ENCODE results near the gene DLK2.

DLK2 gene

GRCh38 chr6:43481075-43481474, 25.7 kb upstream of the DLK2 start:
- WGBS, 2 experiments (ENCODE audit: insufficient coverage in 2 of 2), result no CpG with 5 or more reads among the region's 2 CpGs
- no peaks in the 10 kb centered on the region for H3K9me3 ChIP-seq (ENCODE audit: control insufficient read depth, low read length)
- H3K4me3 ChIP-seq (ENCODE audit: extremely low read depth, insufficient read depth, low read length, poor library complexity, severe bottlenecking), result no peak overlapping the region
- H3K4me1 ChIP-seq (ENCODE audit: control insufficient read depth, insufficient read depth, low read length, poor library complexity, severe bottlenecking), result peaks cover 12% of the 10 kb centered on the region
- peaks cover 16% of the 10 kb centered on the region for H3K36me3 ChIP-seq (ENCODE audit: control insufficient read depth, insufficient read depth, low read length)
- H3K27ac ChIP-seq (ENCODE audit: low read depth, low read length, severe bottlenecking), result no peak overlapping the region

- H3K9me3 ChIP-seq (ENCODE audit: control insufficient read depth, low read length), result no peaks in the 10 kb centered on the region
- WGBS, 2 experiments (ENCODE audit: insufficient coverage in 2 of 2), result 66 to 71% methylated on average over 2 of the region's 3 CpGs
- peaks cover 8% of the 10 kb centered on the region for H3K36me3 ChIP-seq (ENCODE audit: control insufficient read depth, insufficient read depth, low read length)
- peak overlapping the region; percentile 76 for H3K27ac ChIP-seq (ENCODE audit: low read depth, low read length, severe bottlenecking)
- peak overlapping the region; percentile 62 for H3K4me3 ChIP-seq (ENCODE audit: extremely low read depth, insufficient read depth, low read length, poor library complexity, severe bottlenecking)
- H3K4me1 ChIP-seq (ENCODE audit: control insufficient read depth, insufficient read depth, low read length, poor library complexity, severe bottlenecking), result peaks cover 12% of the 10 kb centered on the region
Observed at GRCh38 chr6:43478008-43478372, 22.6 kb upstream of the DLK2 start.

- 6 to 7% methylated on average over 19 to 21 of the region's 34 CpGs for WGBS, 2 experiments (ENCODE audit: insufficient coverage in 2 of 2)
- peaks cover 8% of the 10 kb centered on the region for H3K36me3 ChIP-seq (ENCODE audit: control insufficient read depth, insufficient read depth, low read length)
- H3K4me1 ChIP-seq (ENCODE audit: control insufficient read depth, insufficient read depth, low read length, poor library complexity, severe bottlenecking), result peaks cover 12% of the 10 kb centered on the region
- H3K9me3 ChIP-seq (ENCODE audit: control insufficient read depth, low read length), result no peaks in the 10 kb centered on the region
- H3K27ac ChIP-seq (ENCODE audit: low read depth, low read length, severe bottlenecking), result peak within 1 kb of the TSS; percentile 76
- peak within 1 kb of the TSS; percentile 62 for H3K4me3 ChIP-seq (ENCODE audit: extremely low read depth, insufficient read depth, low read length, poor library complexity, severe bottlenecking)
Observed at GRCh38 chr6:43477235-43478007, 22.1 kb upstream of the DLK2 start, which contains the start of gene TJAP1. TSS of gene TJAP1 (plus strand) at chr6:43477570. CDS start at chr6:43499002, 21,432 bp downstream.

GRCh38 chr6:43476746-43477145, 21.4 kb upstream of the DLK2 start:
- H3K4me3 ChIP-seq (ENCODE audit: extremely low read depth, insufficient read depth, low read length, poor library complexity, severe bottlenecking), result no peak overlapping the region
- H3K4me1 ChIP-seq (ENCODE audit: control insufficient read depth, insufficient read depth, low read length, poor library complexity, severe bottlenecking), result peaks cover 12% of the 10 kb centered on the region
- H3K9me3 ChIP-seq (ENCODE audit: control insufficient read depth, low read length), result no peaks in the 10 kb centered on the region
- no peak overlapping the region for H3K27ac ChIP-seq (ENCODE audit: low read depth, low read length, severe bottlenecking)
- 72 to 79% methylated on average over 2 of the region's 2 CpGs for WGBS, 2 experiments (ENCODE audit: insufficient coverage in 2 of 2)
- peaks cover 8% of the 10 kb centered on the region for H3K36me3 ChIP-seq (ENCODE audit: control insufficient read depth, insufficient read depth, low read length)

GRCh38 chr6:43475516-43475915, 20.2 kb upstream of the DLK2 start:
- H3K4me1 ChIP-seq (ENCODE audit: control insufficient read depth, insufficient read depth, low read length, poor library complexity, severe bottlenecking), result peaks cover 7% of the 10 kb centered on the region
- 83 to 90% methylated on average over 2 to 5 of the region's 6 CpGs for WGBS, 2 experiments (ENCODE audit: insufficient coverage in 2 of 2)
- H3K4me3 ChIP-seq (ENCODE audit: extremely low read depth, insufficient read depth, low read length, poor library complexity, severe bottlenecking), result no peak overlapping the region
- H3K36me3 ChIP-seq (ENCODE audit: control insufficient read depth, insufficient read depth, low read length), result peaks cover 8% of the 10 kb centered on the region
- H3K9me3 ChIP-seq (ENCODE audit: control insufficient read depth, low read length), result no peaks in the 10 kb centered on the region
- H3K27ac ChIP-seq (ENCODE audit: low read depth, low read length, severe bottlenecking), result no peak overlapping the region

GRCh38 chr6:43472515-43472914, 17.2 kb upstream of the DLK2 start:
- H3K27ac ChIP-seq (ENCODE audit: low read depth, low read length, severe bottlenecking), result no peak overlapping the region
- WGBS, 2 experiments (ENCODE audit: insufficient coverage in 2 of 2), result 94 to 95% methylated on average over 3 to 4 of the region's 4 CpGs
- no peak overlapping the region for H3K4me3 ChIP-seq (ENCODE audit: extremely low read depth, insufficient read depth, low read length, poor library complexity, severe bottlenecking)
- H3K9me3 ChIP-seq (ENCODE audit: control insufficient read depth, low read length), result no peaks in the 10 kb centered on the region
- no peaks in the 10 kb centered on the region for H3K36me3 ChIP-seq (ENCODE audit: control insufficient read depth, insufficient read depth, low read length)
- H3K4me1 ChIP-seq (ENCODE audit: control insufficient read depth, insufficient read depth, low read length, poor library complexity, severe bottlenecking), result no peaks in the 10 kb centered on the region

GRCh38 chr6:43471399-43471798, 16.1 kb upstream of the DLK2 start:
- H3K27ac ChIP-seq (ENCODE audit: low read depth, low read length, severe bottlenecking), result no peak overlapping the region
- H3K36me3 ChIP-seq (ENCODE audit: control insufficient read depth, insufficient read depth, low read length), result no peaks in the 10 kb centered on the region
- 85 to 86% methylated on average over 1 of the region's 1 CpG for WGBS, 2 experiments (ENCODE audit: insufficient coverage in 2 of 2)
- H3K4me1 ChIP-seq (ENCODE audit: control insufficient read depth, insufficient read depth, low read length, poor library complexity, severe bottlenecking), result no peaks in the 10 kb centered on the region
- H3K9me3 ChIP-seq (ENCODE audit: control insufficient read depth, low read length), result no peaks in the 10 kb centered on the region
- no peak overlapping the region for H3K4me3 ChIP-seq (ENCODE audit: extremely low read depth, insufficient read depth, low read length, poor library complexity, severe bottlenecking)

GRCh38 chr6:43469947-43470346, 14.6 kb upstream of the DLK2 start:
- H3K27ac ChIP-seq (ENCODE audit: low read depth, low read length, severe bottlenecking), result no peak overlapping the region
- no peaks in the 10 kb centered on the region for H3K36me3 ChIP-seq (ENCODE audit: control insufficient read depth, insufficient read depth, low read length)
- no peak overlapping the region for H3K4me3 ChIP-seq (ENCODE audit: extremely low read depth, insufficient read depth, low read length, poor library complexity, severe bottlenecking)
- no peaks in the 10 kb centered on the region for H3K4me1 ChIP-seq (ENCODE audit: control insufficient read depth, insufficient read depth, low read length, poor library complexity, severe bottlenecking)
- H3K9me3 ChIP-seq (ENCODE audit: control insufficient read depth, low read length), result no peaks in the 10 kb centered on the region
- WGBS, 2 experiments (ENCODE audit: insufficient coverage in 2 of 2), result 94 to 100% methylated on average over 5 to 6 of the region's 7 CpGs

GRCh38 chr6:43468748-43469681, 13.7 kb upstream of the DLK2 start:
- WGBS, 2 experiments (ENCODE audit: insufficient coverage in 2 of 2), result 66 to 76% methylated on average over 6 to 10 of the region's 13 CpGs
- Histone ChIP-seq H3K36me3 (ENCODE audit: control insufficient read depth, insufficient read depth, low read length) (no peaks in the 10 kb centered on the region), H3K4me1 (ENCODE audit: control insufficient read depth, insufficient read depth, low read length, poor library complexity, severe bottlenecking) (no peaks in the 10 kb centered on the region), H3K4me3 (ENCODE audit: extremely low read depth, insufficient read depth, low read length, poor library complexity, severe bottlenecking) (no peak overlapping the region), H3K27ac (ENCODE audit: low read depth, low read length, severe bottlenecking) (no peak overlapping the region), H3K9me3 (ENCODE audit: control insufficient read depth, low read length) (no peaks in the 10 kb centered on the region)

GRCh38 chr6:43468240-43468639, 12.9 kb upstream of the DLK2 start:
- Histone ChIP-seq H3K4me1 (ENCODE audit: control insufficient read depth, insufficient read depth, low read length, poor library complexity, severe bottlenecking) (no peaks in the 10 kb centered on the region), H3K4me3 (ENCODE audit: extremely low read depth, insufficient read depth, low read length, poor library complexity, severe bottlenecking) (no peak overlapping the region), H3K27ac (ENCODE audit: low read depth, low read length, severe bottlenecking) (no peak overlapping the region), H3K36me3 (ENCODE audit: control insufficient read depth, insufficient read depth, low read length) (no peaks in the 10 kb centered on the region), H3K9me3 (ENCODE audit: control insufficient read depth, low read length) (no peaks in the 10 kb centered on the region)
- 91 to 96% methylated on average over 4 of the region's 4 CpGs for WGBS, 2 experiments (ENCODE audit: insufficient coverage in 2 of 2)
